CD14-positive monocyte (primary cell): Measurements from ENCODE around the gene HS1BP3. TPM values are rescaled to one million over a fixed set of nuclear protein-coding genes. Genes with fewer than 3 reads are reported as not detected.
A peak's percentile ranks its signal among the peaks of the same experiment; 100 is the strongest.

Experiments used
- DNase-seq, 3 donors: peaks; one replicate each; pipeline ENCODE4 v3.0.0-alpha.2; 2011 to 2022
- H2AFZ ChIP-seq: 2 replicates; pipeline ENCODE4 v1.6.0; 2012; ENCODE audit warnings: mild to moderate bottlenecking, low read depth, low read length, inconsistent platforms; ENCODE audit not compliant: insufficient read depth, poor library complexity, severe bottlenecking
- H3K27ac ChIP-seq, 2 donors: 1 replicate in 1 of 2; 2 replicates in 1 of 2; pipeline ENCODE4 v1.5.1; 2012 to 2013; ENCODE audit warnings: low read length in 2 of 2, control low read depth in 1 of 2, inconsistent platforms in 1 of 2, low read depth in 1 of 2, mild to moderate bottlenecking in 1 of 2
- H3K27me3 ChIP-seq, 2 donors: one replicate each; pipeline versions ENCODE4 v1.6.0 to v1.6.1; 2011 to 2013; ENCODE audit warnings: low read length in 2 of 2; ENCODE audit not compliant: control insufficient read depth in 2 of 2, insufficient read depth in 2 of 2
- H3K36me3 ChIP-seq, 2 donors: replicated peaks in 1 of 2; 1 replicate in 1 of 2; 2 replicates in 1 of 2; pipeline versions ENCODE4 v1.5.1 to v1.6.1; 2012 to 2013; ENCODE audit warnings: low read length in 2 of 2, control low read depth in 1 of 2, inconsistent platforms in 1 of 2, mild to moderate bottlenecking in 1 of 2; ENCODE audit not compliant: insufficient read depth in 2 of 2, control insufficient read depth in 1 of 2
- H3K4me1 ChIP-seq, 2 donors: 1 replicate in 1 of 2; 2 replicates in 1 of 2; pipeline versions ENCODE4 v1.5.1 to v1.6.1; 2012 to 2013; ENCODE audit warnings: low read length in 2 of 2, control low read depth in 1 of 2, inconsistent platforms in 1 of 2, mild to moderate bottlenecking in 1 of 2, moderate library complexity in 1 of 2; ENCODE audit not compliant: insufficient read depth in 2 of 2, control insufficient read depth in 1 of 2
- H3K4me2 ChIP-seq: replicated peaks from 2 replicates; pipeline ENCODE3; 2012; ENCODE audit warnings: low read length, moderate library complexity, mild to moderate bottlenecking; ENCODE audit not compliant: poor library complexity, severe bottlenecking; ENCODE audit errors: extremely low read depth
- H3K4me3 ChIP-seq, 3 experiments: fragments of 200-600 bp in 1 of 3; sonication (generic) in 1 of 3; replicated peaks in 1 of 3; 1 replicate in 2 of 3; 2 replicates in 1 of 3; pipeline ENCODE4 v1.5.1; 2011 to 2013; ENCODE audit warnings: low read length in 3 of 3, mild to moderate bottlenecking in 3 of 3, control low read depth in 2 of 3, low read depth in 2 of 3, inconsistent platforms in 1 of 3, moderate library complexity in 1 of 3
- H3K79me2 ChIP-seq: 2 replicates; pipeline ENCODE4 v1.6.0; 2012; ENCODE audit warnings: mild to moderate bottlenecking, control low read depth, inconsistent platforms, low read length, moderate library complexity; ENCODE audit not compliant: insufficient read depth
- H3K9ac ChIP-seq: 2 replicates; pipeline ENCODE4 v1.6.0; 2017; ENCODE audit warnings: low read length, mild to moderate bottlenecking; ENCODE audit not compliant: insufficient read depth, poor library complexity, severe bottlenecking
- H3K9me3 ChIP-seq, 2 donors: replicated peaks in 1 of 2; 1 replicate in 1 of 2; 2 replicates in 1 of 2; pipeline versions ENCODE4 v1.5.1 to v1.6.1; 2012 to 2013; ENCODE audit warnings: low read length in 2 of 2, control low read depth in 1 of 2; ENCODE audit not compliant: control insufficient read depth in 1 of 2, insufficient read depth in 1 of 2
- H4K20me1 ChIP-seq: 2 replicates; pipeline ENCODE4 v1.6.0; 2012; ENCODE audit warnings: mild to moderate bottlenecking, low read length, control low read depth, moderate library complexity; ENCODE audit not compliant: insufficient read depth
- H3K27ac Mint-ChIP-seq, 7 donors: one replicate each; pipeline ENCODE4 v1.8.0; 2020; ENCODE audit warnings: mild to moderate bottlenecking in 7 of 7, mixed read lengths in 7 of 7, moderate library complexity in 6 of 7, inconsistent platforms in 2 of 7
- H3K27me3 Mint-ChIP-seq, 3 donors: one replicate each; pipeline ENCODE4 v1.8.0; 2021 to 2022; ENCODE audit warnings: low read depth in 3 of 3, mild to moderate bottlenecking in 3 of 3, mixed read lengths in 3 of 3, moderate library complexity in 3 of 3, inconsistent platforms in 1 of 3
- H3K36me3 Mint-ChIP-seq, 2 donors: one replicate each; pipeline ENCODE4 v1.8.0; 2020; ENCODE audit warnings: mixed read lengths in 2 of 2, inconsistent platforms in 1 of 2, mild to moderate bottlenecking in 1 of 2
- H3K4me1 Mint-ChIP-seq: one replicate; pipeline ENCODE4 v1.8.0; 2020; ENCODE audit warnings: mild to moderate bottlenecking, mixed read lengths
- H3K4me3 Mint-ChIP-seq, 2 donors: one replicate each; pipeline ENCODE4 v1.8.0; 2020; ENCODE audit warnings: mild to moderate bottlenecking in 2 of 2, mixed read lengths in 2 of 2, moderate library complexity in 1 of 2
- H3K9me3 Mint-ChIP-seq, 7 donors: one replicate each; pipeline ENCODE4 v1.8.0; 2020 to 2022; ENCODE audit warnings: mixed read lengths in 7 of 7, mild to moderate bottlenecking in 6 of 7, moderate library complexity in 6 of 7, inconsistent platforms in 2 of 7
- WGBS: methylation state at CpG from one replicate; pipeline ENCODE4 v1.1.5; 2013; ENCODE audit warnings: missing lambda C conversion rate; ENCODE audit not compliant: insufficient coverage; 5-methylcytosine and 5-hydroxymethylcytosine counted together
- intact Hi-C, 2 donors: fragments of 100-400 bp; cut with micrococcal nuclease; formaldehyde crosslinking; loops; one replicate each; pipeline versions ENCODE4 v1.15.0 to v1.15.1; 2023
- polyA plus RNA-seq, 3 donors: library from polyadenylated mRNA; depleted of rRNA in 1 of 3; unstranded in 2 of 3; stranded (reverse) in 1 of 3; fragments of 300-500 nt in 2 of 3; fragments of >200 nt in 1 of 3; fragmentation: Illumina TruSeq in 2 of 3; gene quantifications; 1 replicate in 2 of 3; 2 replicates in 1 of 3; pipeline ENCODE4 v1.2.3, GENCODE V29; 2012 to 2021
- TF ChIP-seq, protein P1 (sequence below): fragments of 200-600 bp; IDR thresholded peaks from one replicate; pipeline ENCODE4 v1.8.0; 2022; ENCODE audit warnings: antibody characterized with exemption, mild to moderate bottlenecking

Gene HS1BP3
- polyA plus RNA-seq, 3 donors: 45.1 to 48.9 (median 45.4) TPM

GRCh38 chr2:20633001-20633400 lies 17.9 kb downstream of the HS1BP3 start:
- peaks cover 69 to 87% of the 10 kb centered on the region in 2 donors for H3K36me3 Mint-ChIP-seq
- H3K36me3 ChIP-seq: peaks cover 77 to 100% of the 10 kb centered on the region in 2 donors
- H3K4me1 Mint-ChIP-seq: no peaks in the 10 kb centered on the region
- H3K9me3 ChIP-seq: no peaks in the 10 kb centered on the region
- no peak for DNase-seq
- H3K4me2 ChIP-seq: no peak overlapping the region
- intact Hi-C loops: no loop called here
- no peak overlapping the region for H3K4me3 ChIP-seq
- H3K27me3 ChIP-seq: no peaks in the 10 kb centered on the region
- no peak overlapping the region for H3K9ac ChIP-seq
- H3K4me1 ChIP-seq: no peaks in the 10 kb centered on the region
- no peaks in the 10 kb centered on the region for H3K79me2 ChIP-seq
- H3K4me3 Mint-ChIP-seq: no peak overlapping the region
- H2AFZ ChIP-seq: no peak overlapping the region
- H4K20me1 ChIP-seq: peaks cover 58% of the 10 kb centered on the region
- H3K9me3 Mint-ChIP-seq: no peaks in the 10 kb centered on the region
- no peak overlapping the region for H3K27ac ChIP-seq
- WGBS: no CpG with 5 or more reads among the region's 4 CpGs
- peak overlapping the region in 1 of 7 donors; percentile 55 for H3K27ac Mint-ChIP-seq
- H3K27me3 Mint-ChIP-seq: no peaks in the 10 kb centered on the region
- TF ChIP-seq, protein P1, sequence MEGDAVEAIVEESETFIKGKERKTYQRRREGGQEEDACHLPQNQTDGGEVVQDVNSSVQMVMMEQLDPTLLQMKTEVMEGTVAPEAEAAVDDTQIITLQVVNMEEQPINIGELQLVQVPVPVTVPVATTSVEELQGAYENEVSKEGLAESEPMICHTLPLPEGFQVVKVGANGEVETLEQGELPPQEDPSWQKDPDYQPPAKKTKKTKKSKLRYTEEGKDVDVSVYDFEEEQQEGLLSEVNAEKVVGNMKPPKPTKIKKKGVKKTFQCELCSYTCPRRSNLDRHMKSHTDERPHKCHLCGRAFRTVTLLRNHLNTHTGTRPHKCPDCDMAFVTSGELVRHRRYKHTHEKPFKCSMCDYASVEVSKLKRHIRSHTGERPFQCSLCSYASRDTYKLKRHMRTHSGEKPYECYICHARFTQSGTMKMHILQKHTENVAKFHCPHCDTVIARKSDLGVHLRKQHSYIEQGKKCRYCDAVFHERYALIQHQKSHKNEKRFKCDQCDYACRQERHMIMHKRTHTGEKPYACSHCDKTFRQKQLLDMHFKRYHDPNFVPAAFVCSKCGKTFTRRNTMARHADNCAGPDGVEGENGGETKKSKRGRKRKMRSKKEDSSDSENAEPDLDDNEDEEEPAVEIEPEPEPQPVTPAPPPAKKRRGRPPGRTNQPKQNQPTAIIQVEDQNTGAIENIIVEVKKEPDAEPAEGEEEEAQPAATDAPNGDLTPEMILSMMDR: no peak

DNA sequence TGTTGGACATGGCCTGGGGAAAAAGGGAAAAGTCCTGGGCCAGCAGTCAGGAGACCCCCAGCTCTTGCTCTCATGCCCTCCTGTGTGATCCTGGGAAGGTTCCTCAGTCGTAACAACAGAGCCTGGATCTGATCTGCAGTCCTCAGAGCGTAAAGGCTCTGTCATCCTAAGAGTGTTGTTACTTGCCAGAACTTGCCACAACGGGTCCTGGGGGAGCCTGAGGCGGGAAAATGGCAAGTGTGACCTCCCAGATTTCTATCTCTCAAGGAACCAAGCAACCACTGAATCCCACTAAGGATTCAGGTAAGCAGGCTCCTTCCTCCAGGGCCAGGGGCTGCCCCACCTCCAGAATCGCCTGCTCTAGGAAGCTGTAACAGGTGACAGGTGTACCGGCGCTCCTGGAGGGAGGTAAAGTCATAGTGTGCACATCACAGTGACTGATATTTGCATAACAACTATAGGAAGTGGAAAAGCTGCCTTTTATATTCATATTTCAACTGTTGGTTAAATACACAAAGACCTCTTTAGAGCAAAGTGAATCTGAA lies 18.4 kb downstream of the HS1BP3 start:
- intact Hi-C loops: no loop called here
- Histone ChIP-seq H3K79me2 (no peaks in the 10 kb centered on the region), H2AFZ (no peak overlapping the region), H3K9me3 (no peaks in the 10 kb centered on the region), H3K36me3 (peaks cover 75 to 100% of the 10 kb centered on the region in 2 donors), H3K27ac (no peak overlapping the region), H3K27me3 (no peaks in the 10 kb centered on the region), H3K9ac (no peak overlapping the region), H4K20me1 (peaks cover 58% of the 10 kb centered on the region), H3K4me3 (no peak overlapping the region), H3K4me2 (no peak overlapping the region), H3K4me1 (no peaks in the 10 kb centered on the region)
- H3K4me1 Mint-ChIP-seq: no peaks in the 10 kb centered on the region
- no peaks in the 10 kb centered on the region for H3K9me3 Mint-ChIP-seq
- no peak for DNase-seq
- TF ChIP-seq, protein P1: no peak
- H3K27ac Mint-ChIP-seq: no peak overlapping the region
- no peak overlapping the region for H3K4me3 Mint-ChIP-seq
- no peaks in the 10 kb centered on the region for H3K27me3 Mint-ChIP-seq
- peaks cover 68 to 87% of the 10 kb centered on the region in 2 donors for H3K36me3 Mint-ChIP-seq
- 79% methylated on average over 4 of the region's 7 CpGs for WGBS
